GM18508 (cell line): ENCODE measurements around the gene TTC1.
"Not testable (repeated sequence)": the region's sequence is repeated elsewhere in the genome, so short reads cannot be mapped to it uniquely, and the experiment has no call there.

Experiments
- ATAC-seq: cut with Tn5 transposase; IDR thresholded peaks from one replicate; pipeline ENCODE4 v1.9.1; 2021; ENCODE audit warnings: moderate number of reproducible peaks; ENCODE audit not compliant: insufficient read depth, unreplicated experiment

TTC1 gene

GRCh38 chr5:160008877-160009590 lies at the start of gene TTC1:
Gene TTC1, plus strand, starts transcription at chr5:160009139. Its CDS starts 1,390 bp downstream, at chr5:160010529.
- peak; percentile 98 for ATAC-seq

- no peak for ATAC-seq
These were observed 47.5 kb upstream of the TTC1 start for GRCh38 chr5:159961176-159962160.

GRCh38 chr5:159962214-159962613 lies 46.7 kb upstream of the TTC1 start:
- ATAC-seq: no peak

- no peak for ATAC-seq
These were observed 45.0 kb upstream of the TTC1 start for GRCh38 chr5:159963935-159964334.

- no peak for ATAC-seq
These were observed 43.7 kb upstream of the TTC1 start for GRCh38 chr5:159965031-159965837.

GRCh38 chr5:159965838-159966128 lies 43.2 kb upstream of the TTC1 start:
- not testable (repeated sequence) for ATAC-seq

- ATAC-seq: no peak
These were observed 39.0 kb upstream of the TTC1 start for GRCh38 chr5:159969966-159970365.

GRCh38 chr5:159971038-159971437 lies 37.9 kb upstream of the TTC1 start:
- ATAC-seq: no peak

GRCh38 chr5:159971514-159971913 lies 37.4 kb upstream of the TTC1 start:
- ATAC-seq: no peak

GRCh38 chr5:159971931-159972461 lies 36.9 kb upstream of the TTC1 start:
- ATAC-seq: no peak

GRCh38 chr5:159972538-159973362 lies 36.2 kb upstream of the TTC1 start:
- ATAC-seq: no peak

- no peak for ATAC-seq
These were observed 33.4 kb upstream of the TTC1 start for GRCh38 chr5:159975462-159976019.

- no peak for ATAC-seq
These were observed 32.0 kb upstream of the TTC1 start for GRCh38 chr5:159976921-159977320.

- ATAC-seq: no peak
These were observed 30.6 kb upstream of the TTC1 start for GRCh38 chr5:159978358-159978757.

- no peak for ATAC-seq
These were observed 26.3 kb upstream of the TTC1 start for GRCh38 chr5:159982421-159983173.

- ATAC-seq: peak; percentile 62
These were observed 21.8 kb upstream of the TTC1 start for GRCh38 chr5:159987031-159987674.

- no peak for ATAC-seq
These were observed 18.4 kb upstream of the TTC1 start for GRCh38 chr5:159990506-159990905.

- no peak for ATAC-seq
These were observed 16.4 kb upstream of the TTC1 start for GRCh38 chr5:159992566-159992965.
